GM10266 (cell line): ENCODE results near the gene WRAP73.
"Not testable (repeated sequence)": the region's sequence is repeated elsewhere in the genome, so short reads cannot be mapped to it uniquely, and the experiment has no call there.

Experiments
- DNase-seq: peaks from one replicate; pipeline ENCODE4 v3.0.0; 2012; ENCODE audit errors: extremely low spot score
- CTCF ChIP-seq: IDR thresholded peaks from 2 replicates; pipeline ENCODE4 v1.5.1; 2012; ENCODE audit warnings: mild to moderate bottlenecking, low read depth; ENCODE audit not compliant: control insufficient read depth, insufficient read depth; ENCODE audit errors: missing control alignments

Gene WRAP73

GRCh38 chr1:3621151-3621671 lies 28.7 kb downstream of the WRAP73 start:
- not testable (repeated sequence) for DNase-seq
- peak; percentile 13 for TF ChIP-seq CTCF

GRCh38 chr1:3620708-3621107 lies 29.2 kb downstream of the WRAP73 start:
- TF ChIP-seq CTCF, result no peak
- DNase-seq, result no peak

- DNase-seq, result peak; percentile 86
These were observed 30.8 kb downstream of the WRAP73 start for GRCh38 chr1:3618881-3619671.

GRCh38 chr1:3618531-3618880 lies 31.4 kb downstream of the WRAP73 start:
- no peak for TF ChIP-seq CTCF
- DNase-seq, result no peak

More at GRCh38 chr1:3618881-3619671, 30.8 kb downstream of the WRAP73 start:
- TF ChIP-seq CTCF, result peak; percentile 77

GRCh38 chr1:3617806-3618345 lies 32.0 kb downstream of the WRAP73 start:
- TF ChIP-seq CTCF, result no peak
- no peak for DNase-seq

- DNase-seq, result no peak
- no peak for TF ChIP-seq CTCF
These were observed 33.0 kb downstream of the WRAP73 start for GRCh38 chr1:3616861-3617260.

GRCh38 chr1:3614755-3615742 lies 34.9 kb downstream of the WRAP73 start:
- TF ChIP-seq CTCF, result peak; percentile 53
- DNase-seq, result peak; percentile 67
